TTC549 (cell line): Measurements from ENCODE around the gene YIF1B.
"Not testable (repeated sequence)": the region's sequence is repeated elsewhere in the genome, so short reads cannot be mapped to it uniquely, and the experiment has no call there.

ENCODE experiments used
- FAIRE-seq: peaks from 2 replicates; lab custom pipeline; 2012; peaks lifted over from hg19 to GRCh38; lab: Jason Lieb, UNC

Gene YIF1B

DNA sequence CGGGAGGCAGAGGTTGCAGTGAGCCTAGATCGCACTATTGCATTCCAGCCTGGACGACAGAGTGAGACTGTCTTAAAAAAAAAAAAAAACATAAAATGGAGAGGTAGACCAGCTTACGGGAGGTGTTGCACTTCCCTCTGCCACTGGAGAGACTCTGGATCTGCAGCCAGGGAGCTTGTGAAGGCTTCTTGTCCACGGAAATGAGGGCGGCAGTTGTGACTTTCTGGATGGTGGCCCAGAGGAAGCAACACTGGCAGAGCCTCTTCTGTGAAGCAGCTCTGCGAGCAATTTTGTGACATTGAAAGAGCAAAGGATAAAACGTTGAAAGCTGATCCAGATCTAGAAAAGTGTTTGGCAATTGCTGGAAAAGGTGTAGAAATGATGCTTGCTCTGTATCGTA is 41.0 kb downstream of the YIF1B start:
- FAIRE-seq = no peak

GRCh38 chr19:38273499-38273898 is 42.2 kb downstream of the YIF1B start:
- no peak for FAIRE-seq

GRCh38 chr19:38270587-38271167 is 45.1 kb downstream of the YIF1B start:
- no peak for FAIRE-seq

- FAIRE-seq = no peak
These were observed 47.2 kb downstream of the YIF1B start for GRCh38 chr19:38268539-38268938.

- FAIRE-seq = no peak
These were observed 47.8 kb downstream of the YIF1B start for GRCh38 chr19:38267761-38268483.

DNA sequence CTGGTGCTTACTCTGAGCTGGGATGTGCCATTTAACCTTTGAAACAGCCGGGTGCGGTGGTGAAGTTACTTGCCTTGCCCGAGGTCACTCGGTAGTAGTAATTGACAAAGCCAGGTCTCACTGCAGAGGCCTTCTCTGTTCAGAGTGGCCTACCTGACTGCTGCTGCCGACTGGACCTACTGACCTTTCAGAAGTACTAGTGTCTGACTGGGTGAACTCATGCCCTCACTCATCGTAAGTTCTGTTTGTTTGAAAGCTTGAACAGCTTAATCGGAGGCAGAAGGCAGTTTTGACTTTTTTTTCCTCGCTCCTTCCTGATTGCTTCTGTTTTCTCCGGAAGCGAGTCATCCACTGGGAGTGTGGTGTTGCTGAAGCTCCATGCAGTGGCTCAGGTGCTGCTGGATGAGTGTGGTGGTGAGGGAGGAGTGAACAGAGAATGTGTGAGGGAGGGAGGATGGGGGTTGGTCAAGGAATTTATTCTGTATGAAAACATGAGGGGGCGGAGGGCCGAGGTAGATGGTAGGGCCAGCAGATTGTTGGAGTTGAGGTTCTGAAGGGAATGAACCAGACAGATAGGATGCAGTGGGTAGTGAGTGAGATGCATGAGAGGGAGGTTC is 48.7 kb downstream of the YIF1B start:
- no peak for FAIRE-seq

- FAIRE-seq = no peak
These were observed 49.8 kb downstream of the YIF1B start for GRCh38 chr19:38265921-38266429.

- no peak for FAIRE-seq
These were observed 50.4 kb downstream of the YIF1B start for GRCh38 chr19:38265213-38265861.

DNA sequence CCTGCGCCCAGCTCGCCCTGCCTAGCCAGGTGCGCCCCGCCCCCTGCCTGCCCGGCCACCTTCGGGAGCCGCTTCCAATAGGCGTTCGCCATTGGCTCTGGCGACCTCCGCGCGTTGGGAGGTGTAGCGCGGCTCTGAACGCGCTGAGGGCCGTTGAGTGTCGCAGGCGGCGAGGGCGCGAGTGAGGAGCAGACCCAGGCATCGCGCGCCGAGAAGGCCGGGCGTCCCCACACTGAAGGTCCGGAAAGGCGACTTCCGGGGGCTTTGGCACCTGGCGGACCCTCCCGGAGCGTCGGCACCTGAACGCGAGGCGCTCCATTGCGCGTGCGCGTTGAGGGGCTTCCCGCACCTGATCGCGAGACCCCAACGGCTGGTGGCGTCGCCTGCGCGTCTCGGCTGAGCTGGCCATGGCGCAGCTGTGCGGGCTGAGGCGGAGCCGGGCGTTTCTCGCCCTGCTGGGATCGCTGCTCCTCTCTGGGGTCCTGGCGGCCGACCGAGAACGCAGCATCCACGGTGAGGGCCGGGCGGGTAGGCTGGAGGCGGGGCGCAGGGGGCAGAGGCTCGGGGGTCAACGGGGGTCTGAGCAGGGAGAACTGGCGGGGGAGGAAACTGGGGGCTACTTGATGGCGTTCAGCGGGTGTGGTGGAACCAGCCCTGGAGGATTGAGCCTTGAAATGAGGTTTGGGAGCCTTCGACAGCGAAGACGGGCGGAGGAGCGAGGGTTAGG is 51.1 kb downstream of the YIF1B start, which contains the start of gene SPINT2:
Gene SPINT2, plus strand, starts transcription at position 88 of the 727 bp plus-strand sequence. Its CDS starts 320 bp downstream, at position 408.
- no peak for FAIRE-seq

DNA sequence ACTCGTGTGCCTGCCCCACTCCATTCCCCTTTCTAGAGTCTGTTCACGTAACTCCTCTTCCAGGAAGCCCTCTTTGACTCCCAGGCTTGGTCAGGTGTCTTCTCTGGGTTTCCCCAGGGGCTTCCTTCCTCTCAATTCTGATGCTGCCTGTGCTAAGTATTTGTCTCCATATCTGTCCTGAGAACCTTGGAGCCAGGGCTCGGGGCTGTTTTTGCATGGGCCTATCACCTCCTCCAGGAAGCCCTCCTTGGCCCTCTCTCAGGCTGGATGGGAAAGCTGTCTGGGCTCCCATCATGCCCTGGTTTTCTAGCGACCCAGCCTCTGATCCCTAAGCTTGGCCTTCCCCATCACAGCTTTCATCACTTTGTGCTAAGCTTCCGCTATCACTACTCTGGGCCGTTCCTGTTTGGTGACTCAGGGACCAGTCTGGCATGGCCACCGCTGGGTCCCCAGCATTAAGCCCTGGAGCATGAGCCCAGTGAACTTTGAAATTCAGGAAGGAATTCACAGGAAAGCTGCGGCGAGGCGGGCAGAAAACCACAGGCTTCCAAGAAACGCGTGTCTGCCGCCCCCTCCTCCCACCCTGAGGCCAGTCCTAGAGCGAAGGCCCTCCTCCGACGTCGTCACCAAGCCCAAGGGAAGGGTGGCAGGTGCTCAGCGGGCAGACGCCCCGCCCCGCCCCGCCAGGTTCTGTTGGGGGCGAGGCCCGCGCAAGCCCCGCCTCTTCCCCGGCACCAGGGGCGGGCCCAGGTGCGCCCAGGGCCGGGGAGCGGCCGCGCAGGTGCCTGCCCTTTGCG is 51.9 kb downstream of the YIF1B start:
- FAIRE-seq = no peak

DNA sequence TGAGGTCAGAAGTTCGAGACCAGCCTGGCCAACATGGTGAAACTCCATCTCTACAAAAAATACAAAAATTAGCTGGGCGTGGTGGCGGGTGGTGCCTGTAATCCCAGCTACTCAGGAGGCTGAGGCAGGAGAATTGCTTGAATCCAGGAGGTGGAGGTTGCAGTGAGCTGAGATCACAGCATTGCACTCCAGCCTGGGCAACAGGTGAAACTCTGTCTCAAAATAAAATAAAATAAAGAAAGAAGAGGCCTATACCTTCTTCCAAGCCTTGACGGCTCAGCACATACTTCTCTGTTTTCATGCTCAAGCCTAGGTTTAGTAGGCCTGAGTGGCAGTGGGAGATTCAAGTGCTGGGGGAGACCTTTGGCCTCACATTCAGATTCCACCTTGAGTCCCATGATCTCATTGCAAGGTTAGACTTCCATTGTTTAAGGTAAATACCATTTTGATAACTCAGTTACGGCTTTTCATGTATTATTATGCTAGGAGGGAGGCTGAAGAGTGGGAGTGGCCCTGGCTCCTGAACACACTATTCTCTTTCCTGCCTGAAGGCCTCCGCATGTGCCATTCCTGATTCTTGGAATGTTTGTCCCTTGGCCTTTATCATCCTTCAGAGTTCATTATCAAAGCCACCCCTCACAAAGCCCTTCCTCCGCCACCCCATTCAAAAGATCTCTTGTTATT is 53.0 kb downstream of the YIF1B start:
- no peak for FAIRE-seq

GRCh38 chr19:38261942-38262341 is 53.8 kb downstream of the YIF1B start:
- FAIRE-seq = not testable (repeated sequence)

- no peak for FAIRE-seq
These were observed 60.2 kb downstream of the YIF1B start for GRCh38 chr19:38255383-38256014.

DNA sequence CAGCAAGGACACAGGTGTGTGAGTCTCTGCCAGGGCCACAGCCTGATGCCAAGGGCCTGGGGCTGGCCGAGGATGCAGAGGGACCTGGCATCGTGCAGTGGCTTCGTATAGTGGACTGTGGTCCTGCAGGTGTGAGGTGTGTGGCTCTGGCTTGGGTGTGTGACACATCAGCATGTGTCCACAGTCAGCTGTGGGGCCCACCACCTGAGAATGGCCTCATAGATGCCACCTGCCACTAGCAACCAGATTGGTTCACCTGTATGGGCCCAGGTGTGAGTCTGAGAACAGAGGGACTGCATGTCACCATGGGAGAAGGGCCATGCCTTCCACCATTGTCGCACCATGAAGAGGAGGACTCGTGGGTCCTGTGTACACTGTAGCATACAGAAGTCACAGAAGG is 62.0 kb downstream of the YIF1B start:
- FAIRE-seq = no peak
